ENCODE data around the gene MEIS3.
"Not testable (repeated sequence)": the region's sequence is repeated elsewhere in the genome, so short reads cannot be mapped to it uniquely, and the experiment has no call there.

MEIS3 gene

DNA sequence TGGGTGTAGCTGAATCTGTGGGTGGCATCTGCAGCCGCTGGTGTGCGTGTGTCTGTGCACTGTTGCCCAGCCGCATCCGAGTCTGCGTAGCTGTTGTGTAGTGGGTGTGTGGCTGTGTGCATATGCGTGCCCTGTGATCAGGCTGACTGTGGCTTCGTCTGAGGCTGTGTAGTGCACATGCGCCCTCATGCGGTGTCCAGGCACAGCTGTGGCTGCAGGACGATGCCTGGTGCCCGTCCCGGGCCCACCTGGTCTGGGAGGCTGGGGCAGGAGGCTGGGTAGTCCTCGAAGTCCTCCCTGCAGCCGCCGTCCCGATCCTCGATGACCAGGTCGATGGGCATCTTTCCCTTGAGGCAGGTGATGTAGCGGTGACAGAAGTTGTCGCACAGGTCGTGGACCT lies 4.9 kb downstream of the MEIS3 start:
- DNase-seq: no peak

DNA sequence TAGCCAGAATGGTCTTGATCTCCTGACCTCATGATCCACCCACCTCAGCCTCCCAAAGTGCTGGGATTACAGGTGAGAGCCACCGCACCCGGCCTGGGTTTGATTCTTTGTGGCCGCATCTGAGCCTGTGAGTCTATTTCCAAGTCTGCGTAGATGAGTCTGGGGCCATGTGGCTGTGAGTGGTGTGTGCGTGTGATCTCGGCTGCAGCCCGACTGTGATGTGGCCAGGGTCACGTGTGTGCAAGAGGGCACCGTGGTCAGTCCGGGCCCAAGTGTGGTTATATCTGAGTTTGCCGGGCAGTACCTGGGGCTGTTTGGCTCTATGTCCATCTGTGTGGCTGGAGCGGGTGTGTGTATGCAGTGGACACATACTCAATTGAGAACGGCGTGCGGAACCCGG lies 5.4 kb downstream of the MEIS3 start:
- no peak for DNase-seq

DNA sequence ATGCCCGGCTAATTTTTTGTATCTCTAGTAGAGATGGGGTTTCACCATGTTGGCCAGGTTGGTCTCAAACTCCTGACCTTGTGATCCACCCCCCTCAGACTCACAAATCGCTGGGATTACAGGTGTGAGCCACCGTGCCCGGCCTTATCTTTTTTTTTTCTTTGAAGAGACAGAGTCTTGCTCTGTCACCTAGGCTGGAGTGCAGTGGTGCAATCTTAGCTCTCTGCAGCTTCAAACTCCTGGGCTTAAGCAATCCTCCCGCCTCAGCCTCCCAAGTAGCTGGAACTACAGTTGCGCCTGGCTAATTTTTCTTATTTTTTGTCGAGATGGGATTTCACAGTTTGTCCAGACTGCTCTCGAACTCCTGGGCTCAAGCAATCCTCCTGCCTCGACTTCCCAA lies 7.6 kb downstream of the MEIS3 start:
- not testable (repeated sequence) for DNase-seq

DNA sequence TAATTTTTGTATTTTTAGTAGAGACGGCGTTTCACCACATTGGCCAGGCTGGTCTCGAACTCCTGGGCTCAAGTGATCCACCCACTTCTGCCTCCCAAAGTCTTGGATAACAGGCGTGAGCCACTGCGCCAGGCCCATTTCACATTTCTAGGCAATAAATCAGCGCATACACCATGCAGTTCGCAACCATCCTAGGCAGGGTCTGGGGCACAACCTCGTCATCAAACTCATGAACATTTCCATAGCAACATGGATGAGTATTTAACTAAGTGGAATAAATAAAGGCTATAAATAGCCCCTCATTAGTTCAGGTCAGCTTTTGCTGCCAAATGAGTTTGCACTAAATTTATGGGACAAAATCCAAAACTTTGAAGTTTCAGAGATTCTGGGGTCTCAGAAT lies 8.2 kb downstream of the MEIS3 start:
- DNase-seq: no peak

DNA sequence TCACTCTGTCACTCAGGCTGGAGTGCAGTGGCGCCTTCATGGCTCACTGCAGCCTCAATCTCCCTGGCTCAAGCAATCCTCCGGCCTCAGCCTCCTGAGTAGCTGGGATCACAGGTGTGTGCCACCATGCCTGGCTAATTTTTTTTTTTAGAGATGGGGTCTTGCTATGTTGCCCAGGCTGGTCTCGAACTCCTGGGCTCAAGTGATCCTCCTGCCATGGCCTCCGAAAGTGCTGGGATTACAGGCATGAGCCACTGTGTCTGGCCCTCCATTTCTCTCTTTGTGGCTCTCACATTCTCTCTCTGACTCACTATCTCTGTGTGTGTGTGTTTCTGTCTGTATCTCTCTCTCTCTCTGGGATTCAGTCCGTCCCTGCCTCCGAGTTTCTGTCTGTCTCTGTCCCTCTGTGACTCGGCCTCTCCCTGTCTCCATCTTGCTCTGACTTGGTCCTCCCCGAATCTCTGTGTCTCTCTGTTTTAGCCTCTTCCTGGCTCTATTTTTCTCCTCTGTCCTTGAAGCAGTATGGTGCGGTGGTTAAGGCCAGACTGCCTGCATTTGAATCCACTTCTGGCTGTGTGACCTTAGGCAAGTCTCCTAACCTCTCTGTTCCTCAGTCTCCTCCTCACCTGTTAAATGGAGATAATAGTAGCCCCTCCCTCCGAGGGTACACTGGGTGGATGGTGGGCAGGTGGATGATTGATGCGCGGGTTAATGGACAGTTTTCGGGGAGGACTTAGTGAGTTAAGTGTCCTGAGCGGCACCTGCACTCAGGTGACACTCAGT lies 11.0 kb downstream of the MEIS3 start:
- no peak for DNase-seq

DNA sequence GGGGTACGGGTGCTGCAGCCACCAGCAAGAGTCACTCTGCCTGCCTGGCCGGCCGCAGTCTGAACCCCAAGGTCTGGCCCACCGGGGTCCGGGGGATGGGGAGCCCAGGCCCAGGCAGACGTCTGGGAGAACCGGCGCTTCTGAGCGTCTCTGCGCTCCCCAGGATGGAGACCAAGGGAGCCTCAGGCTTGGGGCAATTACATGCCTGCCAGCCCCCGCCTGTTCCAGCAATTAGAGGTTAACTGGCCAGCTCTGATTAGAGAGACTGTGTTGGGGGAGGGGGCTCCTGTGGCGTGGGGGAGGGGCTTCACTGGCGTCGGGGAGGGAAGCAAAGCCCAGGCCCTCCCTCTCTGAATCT lies 11.9 kb downstream of the MEIS3 start:
- DNase-seq: no peak

DNA sequence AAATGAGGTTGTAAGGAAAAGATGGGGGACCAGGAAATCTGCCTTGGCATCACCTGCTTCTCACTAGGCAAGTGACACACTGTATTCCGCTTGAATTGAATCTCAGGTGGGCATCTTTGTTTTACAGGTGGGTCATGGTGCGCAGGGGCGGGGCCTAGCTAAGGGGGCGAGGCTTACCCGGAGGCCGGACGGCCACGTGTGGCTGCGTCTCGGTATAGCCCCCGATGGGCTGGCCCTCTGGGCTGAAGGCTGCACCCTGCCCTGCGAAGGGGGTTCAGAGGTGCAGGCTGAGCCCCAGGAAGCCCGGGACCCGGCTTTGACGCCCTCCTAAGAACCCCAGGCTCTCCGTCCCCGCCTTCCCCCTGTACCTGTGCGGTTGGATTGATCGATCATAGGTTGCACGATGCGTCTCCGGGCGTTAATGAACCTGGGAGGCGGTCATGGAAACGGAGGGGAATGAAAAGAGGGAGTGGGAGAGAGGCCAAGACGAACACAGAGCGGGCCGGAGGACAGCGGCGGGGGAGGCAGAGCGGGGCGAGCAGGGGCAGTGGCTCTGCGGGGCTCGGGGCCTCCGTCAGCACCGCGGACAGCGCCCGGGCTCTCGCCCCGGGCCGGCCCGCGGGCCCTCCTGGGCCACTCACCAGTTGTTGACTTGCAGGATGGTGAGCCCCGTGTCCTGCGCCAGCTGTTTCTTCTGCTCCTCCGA lies 12.5 kb downstream of the MEIS3 start:
- DNase-seq: no peak

DNA sequence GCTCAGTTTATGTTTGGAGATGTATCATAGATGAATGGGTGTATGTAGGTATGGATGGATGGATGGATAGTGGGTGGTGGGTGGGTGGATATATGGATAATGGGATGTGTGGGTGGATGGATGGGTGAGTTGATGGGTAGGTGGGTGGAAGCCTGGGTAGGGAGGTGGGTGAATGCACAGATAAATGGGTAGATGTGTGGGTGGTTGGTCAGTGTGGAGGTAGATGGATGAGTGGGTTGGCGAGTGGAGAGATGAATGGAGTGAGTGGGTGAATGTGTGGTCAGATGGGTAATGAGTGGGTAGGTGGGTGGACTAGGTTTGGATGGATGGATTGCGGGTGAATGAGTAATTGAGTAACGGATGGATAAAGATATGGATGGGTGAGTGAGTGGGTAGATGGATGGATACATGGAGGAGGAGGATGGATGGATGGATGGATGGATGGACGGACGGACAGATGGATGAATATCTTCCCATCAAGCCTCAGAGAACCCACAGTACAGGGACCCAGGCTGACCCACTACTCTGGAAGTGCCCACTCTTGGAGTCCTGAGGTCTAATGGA lies 13.4 kb downstream of the MEIS3 start:
- no peak for DNase-seq

DNA sequence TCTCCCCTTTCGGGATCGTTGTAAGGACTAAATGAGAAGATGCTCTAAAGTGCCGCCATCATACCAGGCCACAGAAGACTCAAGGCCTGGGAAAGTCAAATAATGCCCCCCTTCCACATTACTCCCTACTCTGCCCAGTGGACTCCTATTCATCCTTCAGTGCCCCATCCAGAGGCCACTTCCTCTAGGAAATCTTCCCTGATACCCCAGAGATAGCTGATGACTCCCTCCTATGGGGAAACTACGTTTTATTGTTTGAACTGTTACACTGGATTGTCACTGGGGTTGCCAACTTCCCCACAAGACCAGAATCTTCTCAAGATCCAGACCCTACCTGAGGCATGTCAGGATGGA lies 14.2 kb downstream of the MEIS3 start:
- no peak for DNase-seq

DNA sequence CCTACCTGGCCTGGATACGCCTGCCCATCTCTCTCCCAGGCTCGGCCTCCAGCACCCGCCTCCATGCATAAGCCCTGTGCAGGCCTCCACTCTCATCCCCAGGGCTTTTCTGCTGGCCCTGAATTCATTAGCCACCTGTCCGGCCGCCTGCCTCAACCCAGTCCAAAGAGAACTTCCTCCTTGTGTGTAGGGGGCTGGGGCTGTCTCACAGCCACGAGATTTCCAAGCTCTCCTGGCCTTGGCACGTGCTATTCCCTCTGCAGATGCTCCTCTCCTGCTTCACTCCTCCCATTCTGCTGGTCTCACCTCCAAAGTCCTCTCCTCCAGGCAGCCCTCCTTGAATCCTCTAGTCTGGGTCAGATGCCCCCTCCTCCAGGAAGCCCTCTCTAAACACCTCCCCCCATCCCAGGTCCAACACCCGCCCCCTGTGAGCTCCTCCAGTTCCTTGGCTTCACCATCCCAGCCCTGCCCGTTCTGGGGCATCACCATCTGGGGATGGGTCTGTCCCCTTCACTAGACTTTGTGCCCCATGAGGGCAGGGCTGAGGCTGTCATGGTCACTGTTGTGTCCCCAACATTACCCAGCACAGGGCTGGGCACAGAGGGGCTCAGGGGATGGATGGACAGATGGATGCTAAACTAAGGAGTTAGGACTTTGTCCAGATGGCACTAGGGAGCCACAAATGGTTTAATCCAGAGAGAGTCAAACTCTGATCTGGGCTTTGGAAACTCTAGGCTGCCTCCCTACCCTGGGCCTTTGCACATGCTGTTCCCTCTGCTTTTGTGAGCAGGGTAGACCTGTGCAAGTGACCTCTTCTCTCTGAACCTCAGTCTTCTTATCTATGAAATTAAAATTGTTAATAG lies 14.8 kb downstream of the MEIS3 start:
- DNase-seq: no peak

DNA sequence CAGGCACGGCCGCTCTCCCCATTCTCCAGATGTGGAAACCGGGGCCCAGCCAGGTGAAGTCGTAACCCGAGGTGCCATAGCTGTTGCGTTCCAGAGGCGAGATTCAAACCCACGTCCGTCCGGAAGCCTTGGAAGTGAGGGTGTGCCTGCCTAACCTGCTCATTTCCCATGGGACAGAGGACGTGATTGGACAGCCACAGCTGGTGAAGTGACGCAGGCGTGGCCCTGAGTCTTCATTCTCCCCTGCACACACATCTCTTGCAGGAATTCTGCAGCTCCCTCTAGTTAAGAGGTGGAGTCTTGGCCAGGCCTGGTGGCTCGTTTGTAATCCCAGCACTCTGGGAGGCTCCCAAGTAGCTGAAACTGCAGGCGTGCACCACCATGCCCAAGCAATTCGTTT lies 16.8 kb downstream of the MEIS3 start:
- no peak for DNase-seq

DNA sequence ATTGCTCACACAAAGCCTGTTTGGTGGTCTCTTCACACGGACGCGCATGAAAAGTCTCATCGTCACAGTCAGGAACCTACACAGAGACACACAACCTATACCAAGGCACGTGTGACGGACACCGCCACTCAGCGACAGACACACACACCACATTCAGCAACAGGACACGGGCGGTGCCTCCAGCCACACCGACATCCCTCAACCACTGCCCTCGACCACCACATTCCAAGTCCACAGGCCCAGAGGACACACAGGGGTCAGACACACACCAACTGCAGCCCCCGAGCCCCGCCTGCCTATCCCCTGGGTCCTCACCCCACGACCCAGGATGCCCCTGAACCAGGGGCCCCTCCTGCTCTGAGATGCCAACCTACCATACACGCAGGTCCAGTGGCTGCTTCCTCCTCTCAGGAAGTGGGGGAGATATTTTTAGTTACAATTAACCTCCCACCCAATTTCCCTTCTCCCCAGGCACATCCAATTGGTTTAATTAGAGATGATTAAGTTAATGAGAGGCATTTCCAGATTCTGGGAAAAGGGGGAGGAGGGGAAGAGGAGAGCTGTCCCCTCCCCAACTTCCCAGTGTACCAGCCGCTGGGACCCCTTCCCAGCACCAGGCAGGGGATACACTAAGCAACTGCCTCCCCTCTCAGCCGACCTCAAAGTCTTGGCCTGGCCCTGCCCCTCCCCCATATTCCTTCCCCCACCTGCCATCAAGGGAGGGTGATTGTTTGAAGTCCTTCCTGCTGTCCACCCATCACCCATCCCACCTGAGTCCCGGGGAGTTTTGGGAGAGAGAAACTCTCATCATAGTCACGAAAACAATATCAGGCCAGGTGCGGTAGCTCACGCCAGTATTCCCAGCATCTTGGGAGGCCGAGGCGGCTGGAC lies 20.4 kb downstream of the MEIS3 start:
- no peak for DNase-seq

DNA sequence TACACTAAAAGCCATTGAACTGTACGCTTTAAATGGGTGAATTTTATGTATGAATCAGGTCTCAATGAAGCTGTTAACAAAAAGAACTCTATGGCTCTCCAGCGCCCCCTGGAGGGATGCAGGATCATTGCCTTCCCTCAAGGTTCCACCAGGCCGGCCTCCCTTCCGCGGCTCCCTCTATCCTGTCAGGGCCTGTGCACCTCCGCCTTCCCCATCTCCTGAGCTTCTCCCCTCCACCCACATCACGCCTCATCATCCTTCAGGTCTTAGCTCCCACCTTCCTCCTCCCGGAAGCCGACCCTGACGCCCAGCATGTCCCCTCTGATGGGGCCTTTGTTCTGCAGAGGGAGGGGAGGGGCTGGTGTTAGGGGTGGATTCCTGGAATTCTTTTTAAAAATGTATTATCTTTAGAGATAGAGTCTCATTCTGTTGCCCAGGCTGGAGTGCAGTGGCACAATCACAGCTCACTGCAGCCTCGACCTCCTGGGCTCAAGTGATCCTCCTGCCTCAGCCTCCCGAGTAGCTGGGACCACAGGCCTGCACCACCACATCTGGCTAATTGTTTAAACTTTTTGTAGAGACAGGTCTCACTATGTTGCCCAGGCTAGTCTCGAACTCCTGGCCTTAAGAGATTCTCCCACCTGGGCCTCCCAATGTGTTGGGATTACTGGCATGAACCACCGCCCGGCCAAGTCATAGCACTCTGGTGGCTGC lies 27.7 kb downstream of the MEIS3 start:
- DNase-seq: peak; percentile 70

DNA sequence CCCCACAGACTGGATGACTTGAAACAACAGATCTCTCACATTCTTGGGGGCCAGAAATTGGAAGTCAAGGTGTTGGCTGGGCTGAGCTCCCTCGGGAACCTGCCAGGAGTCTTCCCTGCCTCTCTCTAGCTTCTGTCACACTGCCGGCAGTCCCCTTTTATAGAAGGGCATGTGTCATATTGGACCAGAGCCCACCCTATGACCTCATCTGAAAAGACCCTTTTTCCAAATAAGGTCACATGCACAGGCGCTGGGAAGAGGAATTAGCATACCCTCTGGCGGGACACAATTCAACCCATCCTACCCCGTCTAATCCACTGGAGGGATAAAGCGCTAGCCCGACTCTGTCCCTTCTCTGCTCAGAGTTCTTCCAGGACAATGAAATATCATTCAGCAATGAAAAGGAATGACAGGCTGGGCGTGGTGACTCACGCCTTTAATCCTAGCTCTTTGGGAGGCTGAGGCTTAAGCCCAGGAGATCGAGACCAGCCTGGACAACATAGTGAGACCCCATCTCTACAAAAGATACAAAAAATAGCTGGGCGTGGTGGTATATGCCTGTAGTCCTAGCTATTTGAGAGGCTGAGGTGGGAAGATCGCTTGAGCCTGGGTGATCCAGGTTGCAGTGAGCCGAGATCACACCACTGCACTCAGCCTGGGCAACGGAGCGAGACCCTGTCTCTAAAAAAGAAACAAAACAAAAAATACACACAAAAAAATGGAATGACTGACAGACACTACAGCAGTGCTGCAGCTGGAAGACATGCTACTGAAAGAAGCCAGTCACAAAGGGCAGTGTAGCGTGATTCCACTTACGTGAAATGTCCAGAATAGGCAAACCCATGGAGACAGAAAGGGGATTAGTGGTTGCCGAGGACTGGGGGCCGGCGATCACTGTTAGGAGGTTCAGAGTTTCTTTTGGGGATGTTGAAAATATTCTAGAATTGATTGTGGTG lies 28.5 kb downstream of the MEIS3 start:
- peak; percentile 34 for DNase-seq

DNA sequence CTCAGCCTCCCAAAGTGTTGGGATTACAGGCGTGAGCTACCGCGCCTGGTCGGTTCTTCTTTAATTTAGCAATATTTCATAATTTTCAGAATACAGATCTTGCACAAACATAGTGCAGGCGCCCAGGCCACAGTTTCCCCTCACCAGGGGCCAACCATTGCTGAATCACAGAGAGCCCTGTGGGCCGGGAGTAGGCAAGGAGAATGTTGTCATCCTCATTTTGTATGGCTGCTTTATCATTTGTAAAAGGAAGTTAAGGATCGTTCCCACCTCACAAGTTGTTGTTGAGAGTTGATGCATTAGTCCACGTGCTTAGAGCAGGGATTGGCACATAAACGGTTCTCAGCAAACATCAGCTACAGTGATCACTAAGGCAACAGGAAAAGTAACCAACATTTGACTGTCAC lies 30.2 kb downstream of the MEIS3 start:
- DNase-seq: no peak

DNA sequence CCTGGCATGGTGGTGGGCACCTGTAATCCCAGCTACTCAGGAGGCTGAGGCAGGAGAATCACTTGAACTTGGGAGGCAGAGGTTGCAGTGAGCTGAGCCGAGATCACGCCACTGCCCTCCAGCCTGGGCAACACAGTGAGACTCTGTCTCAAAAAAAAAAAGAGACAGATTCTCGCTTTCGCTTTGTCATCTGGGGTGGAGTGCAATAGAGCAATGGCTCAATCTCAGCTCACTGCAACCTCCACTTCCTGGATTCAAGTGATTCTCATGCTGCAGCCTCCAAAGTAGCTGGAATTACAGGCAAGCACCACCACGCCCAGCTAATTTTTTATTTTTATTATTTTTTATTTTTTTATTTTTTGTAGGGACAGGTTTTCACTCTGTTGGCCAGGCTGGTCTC lies 30.6 kb downstream of the MEIS3 start:
- DNase-seq: not testable (repeated sequence)

DNA sequence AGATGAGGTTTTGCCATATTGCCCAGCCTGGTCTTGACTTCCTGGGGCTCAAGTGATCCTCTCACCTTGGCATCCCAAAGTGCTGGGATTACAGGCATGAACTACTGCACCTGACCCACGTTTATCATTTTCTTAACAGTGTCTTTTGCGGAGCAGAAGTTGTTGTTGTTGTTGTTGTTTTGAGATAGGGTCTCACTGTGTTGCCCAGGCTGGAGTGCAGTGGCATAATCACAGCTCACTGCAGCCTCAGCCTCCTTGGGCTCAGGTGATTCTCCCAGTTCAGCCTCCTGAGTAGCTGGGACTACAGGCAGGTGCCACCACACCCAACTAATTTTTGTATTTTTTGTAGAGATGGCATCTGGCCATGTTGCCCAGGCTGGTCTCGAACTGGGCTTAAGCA lies 31.7 kb downstream of the MEIS3 start:
- not testable (repeated sequence) for DNase-seq

DNA sequence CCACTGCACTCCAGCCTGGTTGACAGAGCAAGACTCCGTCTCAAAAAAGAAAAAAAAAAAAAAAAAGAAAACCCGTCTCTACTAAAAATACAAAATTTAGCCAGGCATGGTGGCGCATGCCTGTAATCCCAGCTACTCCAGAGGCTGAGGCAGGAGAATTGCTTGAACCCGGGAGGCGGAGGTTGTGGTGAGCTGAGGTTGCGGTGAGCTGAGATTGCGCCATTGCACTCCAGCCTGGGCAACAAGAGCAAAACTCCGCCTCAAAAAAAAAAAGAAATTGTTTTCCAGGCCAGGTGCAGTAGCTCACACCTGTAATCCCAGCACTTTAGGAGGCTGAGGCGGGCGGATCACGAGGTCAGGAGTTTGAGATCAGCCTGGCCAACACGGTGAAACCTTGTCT lies 32.7 kb downstream of the MEIS3 start:
- DNase-seq: not testable (repeated sequence)

DNA sequence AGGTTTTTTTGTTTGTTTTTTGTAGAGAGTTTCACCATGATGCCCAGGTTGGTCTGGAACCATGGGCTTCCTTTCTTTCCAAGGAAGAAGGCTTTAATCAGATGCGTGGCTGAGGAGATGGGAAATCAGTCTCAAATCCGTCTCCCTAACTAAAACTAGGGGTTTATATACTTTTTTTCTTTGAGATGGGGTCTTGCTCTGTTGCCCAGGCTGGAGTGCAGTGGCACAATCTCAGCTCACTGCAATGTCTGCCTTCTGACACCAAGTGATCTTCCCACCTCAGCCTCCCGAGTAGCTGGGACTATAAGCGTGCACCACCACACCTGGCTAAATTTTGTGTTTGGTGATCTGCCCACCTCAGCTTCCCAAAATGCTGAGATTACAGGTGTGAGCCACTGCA lies 34.8 kb downstream of the MEIS3 start:
- DNase-seq: not testable (repeated sequence)

DNA sequence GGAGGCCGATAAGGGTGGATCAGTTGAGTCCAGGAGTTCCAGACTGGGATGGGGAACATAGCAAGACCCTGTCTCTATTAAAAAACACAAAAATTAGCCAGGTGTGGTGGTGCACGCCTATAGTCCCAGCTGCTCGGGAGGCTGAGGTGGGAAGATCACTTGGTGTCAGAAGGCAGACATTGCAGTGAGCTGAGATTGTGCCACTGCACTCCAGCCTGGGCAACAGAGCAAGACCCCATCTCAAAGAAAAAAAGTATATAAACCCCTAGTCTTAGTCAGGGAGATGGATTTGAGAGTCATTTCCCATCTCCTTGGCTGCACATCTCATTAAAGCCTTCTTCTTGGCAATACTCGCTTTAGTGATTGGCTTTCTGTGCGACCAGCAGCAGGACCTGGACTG lies 35.4 kb downstream of the MEIS3 start:
- not testable (repeated sequence) for DNase-seq
